Muscle of leg (tissue), 11 donors: ENCODE measurements around the gene RALGAPA1. TPM values are rescaled to one million over a fixed set of nuclear protein-coding genes. Genes with fewer than 3 reads are reported as not detected.

ENCODE experiments used
- DNase-seq: peaks from one replicate; pipeline ENCODE4 v3.0.0; 2013
- H3K27ac ChIP-seq: one replicate; pipeline ENCODE4 v1.5.1; 2013; ENCODE audit warnings: mild to moderate bottlenecking, low read length, control low read depth
- H3K27me3 ChIP-seq: one replicate; pipeline ENCODE4 v1.6.1; 2013; ENCODE audit warnings: low read length; ENCODE audit not compliant: control insufficient read depth, insufficient read depth
- H3K36me3 ChIP-seq: one replicate; pipeline ENCODE4 v1.6.1; 2013; ENCODE audit warnings: low read length; ENCODE audit not compliant: control insufficient read depth, insufficient read depth
- H3K4me1 ChIP-seq: one replicate; pipeline ENCODE4 v1.6.1; 2013; ENCODE audit warnings: low read length; ENCODE audit not compliant: control insufficient read depth, insufficient read depth
- H3K4me3 ChIP-seq: one replicate; pipeline ENCODE4 v1.5.1; 2013; ENCODE audit warnings: low read length, control low read depth
- H3K9me3 ChIP-seq: replicated peaks from 2 replicates; pipeline ENCODE4 v1.6.1; 2013; ENCODE audit warnings: low read depth, low read length; ENCODE audit not compliant: control insufficient read depth
- WGBS: methylation state at CpG from one replicate; pipeline ENCODE4 v1.1.5; 2013; ENCODE audit warnings: missing lambda C conversion rate; ENCODE audit not compliant: insufficient coverage; 5-methylcytosine and 5-hydroxymethylcytosine counted together
- polyA plus RNA-seq, 8 donors: library from polyadenylated mRNA; unstranded; fragments of 120-200 nt; gene quantifications; one replicate each; pipeline versions ENCODE4 v1.2.1 to v1.2.3, GENCODE V29; 2013; ENCODE audit warnings: inconsistent platforms in 1 of 8, low replicate concordance in 1 of 8; ENCODE audit not compliant: insufficient read length in 8 of 8, insufficient read depth in 1 of 8
- total RNA-seq: library from RNA; stranded (reverse); fragments of 120-200 nt; gene quantifications from one replicate; pipeline ENCODE4 v1.2.4, GENCODE V29; 2013

RALGAPA1 gene
- total and polyA plus RNA-seq, 9 donors = 20.0 to 46.0 (median 23.8) TPM

GRCh38 chr14:35822501-35822900 is 13.4 kb upstream of the RALGAPA1 start:
- Histone ChIP-seq H3K9me3 (no peaks in the 10 kb centered on the region), H3K4me1 (no peaks in the 10 kb centered on the region), H3K27ac (no peak overlapping the region), H3K27me3 (no peaks in the 10 kb centered on the region), H3K4me3 (no peak overlapping the region), H3K36me3 (no peaks in the 10 kb centered on the region)
- 85% methylated on average over 1 of the region's 3 CpGs for WGBS
- no peak for DNase-seq

- H3K4me1 ChIP-seq = no peaks in the 10 kb centered on the region
- H3K9me3 ChIP-seq = no peaks in the 10 kb centered on the region
- H3K27me3 ChIP-seq = no peaks in the 10 kb centered on the region
- no peak overlapping the region for H3K27ac ChIP-seq
- WGBS = 17% methylated on average over 1 of the region's 7 CpGs
- DNase-seq = peak; percentile 29
- H3K36me3 ChIP-seq = no peaks in the 10 kb centered on the region
- no peak overlapping the region for H3K4me3 ChIP-seq
Observed at GRCh38 chr14:35821564-35822411, 12.7 kb upstream of the RALGAPA1 start.

- H3K36me3 ChIP-seq = no peaks in the 10 kb centered on the region
- no peaks in the 10 kb centered on the region for H3K27me3 ChIP-seq
- H3K9me3 ChIP-seq = no peaks in the 10 kb centered on the region
- no peak for DNase-seq
- H3K4me1 ChIP-seq = no peaks in the 10 kb centered on the region
- no peak overlapping the region for H3K27ac ChIP-seq
- WGBS = 94% methylated on average over 19 of the region's 32 CpGs
- H3K4me3 ChIP-seq = no peak overlapping the region
Observed at GRCh38 chr14:35819591-35820540, 10.8 kb upstream of the RALGAPA1 start.

- 100% methylated on average over 1 of the region's 13 CpGs for WGBS
- Histone ChIP-seq H3K27me3 (no peaks in the 10 kb centered on the region), H3K4me1 (no peaks in the 10 kb centered on the region), H3K9me3 (no peaks in the 10 kb centered on the region), H3K27ac (no peak overlapping the region), H3K4me3 (no peak overlapping the region), H3K36me3 (no peaks in the 10 kb centered on the region)
- DNase-seq = peak; percentile 57
Observed at GRCh38 chr14:35818346-35819115, 9.4 kb upstream of the RALGAPA1 start.

GRCh38 chr14:35814371-35815005 is 5.4 kb upstream of the RALGAPA1 start:
- Histone ChIP-seq H3K27me3 (no peaks in the 10 kb centered on the region), H3K4me1 (no peaks in the 10 kb centered on the region), H3K36me3 (no peaks in the 10 kb centered on the region), H3K27ac (no peak overlapping the region), H3K4me3 (no peak overlapping the region), H3K9me3 (no peaks in the 10 kb centered on the region)
- no CpG with 5 or more reads among the region's 3 CpGs for WGBS
- DNase-seq = peak; percentile 30

- WGBS = no CpG with 5 or more reads among the region's 4 CpGs
Observed at GRCh38 chr14:35810963-35811362, 1.9 kb upstream of the RALGAPA1 start.

GRCh38 chr14:35809597-35809996 is 502 bp upstream of the RALGAPA1 start:
- Histone ChIP-seq H3K36me3 (no peaks in the 10 kb centered on the region), H3K4me3 (peak overlapping the region; percentile 79), H3K4me1 (no peaks in the 10 kb centered on the region), H3K9me3 (no peaks in the 10 kb centered on the region), H3K27ac (peak overlapping the region; percentile 91), H3K27me3 (no peaks in the 10 kb centered on the region)
- DNase-seq = no peak
- WGBS = no CpG with 5 or more reads among the region's 2 CpGs

More at GRCh38 chr14:35810963-35811362, 1.9 kb upstream of the RALGAPA1 start:
- Histone ChIP-seq H3K27ac (no peak overlapping the region), H3K4me3 (no peak overlapping the region), H3K36me3 (no peaks in the 10 kb centered on the region), H3K4me1 (no peaks in the 10 kb centered on the region), H3K27me3 (no peaks in the 10 kb centered on the region), H3K9me3 (no peaks in the 10 kb centered on the region)
- no peak for DNase-seq

GRCh38 chr14:35808076-35808637 is 938 bp downstream of the RALGAPA1 start:
- Histone ChIP-seq H3K36me3 (no peaks in the 10 kb centered on the region), H3K4me1 (no peaks in the 10 kb centered on the region), H3K4me3 (peak overlapping the region; percentile 79), H3K27ac (peak overlapping the region; percentile 91), H3K27me3 (no peaks in the 10 kb centered on the region), H3K9me3 (no peaks in the 10 kb centered on the region)
- WGBS = 0% methylated on average over 4 of the region's 11 CpGs
- peak; percentile 41 for DNase-seq
